ENCODE data around the gene ANKEF1. TPM values are rescaled to one million over a fixed set of nuclear protein-coding genes. Genes with fewer than 3 reads are reported as not detected.

Gene ANKEF1
- total RNA-seq, 4 donors from 2014 or later: 0.87 to 2.4 (median 1.7) TPM

DNA sequence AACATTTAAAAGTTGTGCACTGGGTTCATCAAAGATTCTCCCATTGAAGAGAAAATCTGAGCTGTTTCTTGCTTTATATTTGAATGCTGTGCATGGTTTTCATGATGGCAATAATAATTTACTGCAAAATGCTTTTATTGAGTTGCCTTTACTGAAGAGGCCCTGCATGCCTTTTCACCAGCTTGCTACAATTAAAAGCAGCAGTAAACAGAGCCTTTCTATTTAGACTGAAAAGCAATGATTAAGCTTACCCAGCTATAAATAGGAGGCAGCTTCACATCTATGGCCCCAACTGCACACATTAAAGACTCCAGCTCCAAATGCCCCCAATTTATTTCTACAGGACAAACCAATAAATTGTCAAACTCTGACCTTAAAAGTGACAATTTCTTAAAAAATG is 70.3 kb downstream of the ANKEF1 start:
- H3K36me3 ChIP-seq: no peaks in the 10 kb centered on the region
- no peaks in the 10 kb centered on the region for H3K27me3 ChIP-seq

More for the DNA sequence above, 70.3 kb downstream of the ANKEF1 start:
- no peak overlapping the region for H3K27ac ChIP-seq
- H3K4me3 ChIP-seq: no peak overlapping the region
- H3K9me3 ChIP-seq: peaks cover 0 to 8% (median 0%) of the 10 kb centered on the region in 4 donors
- no peak for DNase-seq (ENCODE audit: low spot score in 2 of 2)
- no peaks in the 10 kb centered on the region for H3K4me1 ChIP-seq
- TF ChIP-seq EP300 (IDR thresholded peaks at IDR 0.05) (no peak), POLR2A (IDR thresholded peaks at IDR 0.05) (no peak)
- TF ChIP-seq, protein P1, sequence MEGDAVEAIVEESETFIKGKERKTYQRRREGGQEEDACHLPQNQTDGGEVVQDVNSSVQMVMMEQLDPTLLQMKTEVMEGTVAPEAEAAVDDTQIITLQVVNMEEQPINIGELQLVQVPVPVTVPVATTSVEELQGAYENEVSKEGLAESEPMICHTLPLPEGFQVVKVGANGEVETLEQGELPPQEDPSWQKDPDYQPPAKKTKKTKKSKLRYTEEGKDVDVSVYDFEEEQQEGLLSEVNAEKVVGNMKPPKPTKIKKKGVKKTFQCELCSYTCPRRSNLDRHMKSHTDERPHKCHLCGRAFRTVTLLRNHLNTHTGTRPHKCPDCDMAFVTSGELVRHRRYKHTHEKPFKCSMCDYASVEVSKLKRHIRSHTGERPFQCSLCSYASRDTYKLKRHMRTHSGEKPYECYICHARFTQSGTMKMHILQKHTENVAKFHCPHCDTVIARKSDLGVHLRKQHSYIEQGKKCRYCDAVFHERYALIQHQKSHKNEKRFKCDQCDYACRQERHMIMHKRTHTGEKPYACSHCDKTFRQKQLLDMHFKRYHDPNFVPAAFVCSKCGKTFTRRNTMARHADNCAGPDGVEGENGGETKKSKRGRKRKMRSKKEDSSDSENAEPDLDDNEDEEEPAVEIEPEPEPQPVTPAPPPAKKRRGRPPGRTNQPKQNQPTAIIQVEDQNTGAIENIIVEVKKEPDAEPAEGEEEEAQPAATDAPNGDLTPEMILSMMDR (IDR thresholded peaks at IDR 0.05): no peak

Small RNA genes within 50 kb of the gene (small RNA-seq; reads per million reads assigned to genes)
- not detected for gene RF00017

Other genes with a start within 250 kb of the ANKEF1 start
- gene PAK5, start 195.9 kb upstream of the ANKEF1 start, total RNA-seq: under 1 TPM in 1 of 4 donors, not detected in 3; 0.22 TPM
- gene SNAP25, start 183.8 kb downstream of the ANKEF1 start, total RNA-seq: under 1 TPM in 2 of 4 donors, not detected in 2; 0.22 to 0.39 TPM